Mesenchymal stem cell (in vitro differentiated cells and primary cell): ENCODE results near the gene OR5K2.

Source experiments
- DNase-seq: peaks from one replicate; pipeline ENCODE4 v3.0.0-alpha.2; 2013
- H2AFZ ChIP-seq: one replicate; pipeline ENCODE4 v1.6.1; 2013; ENCODE audit warnings: low read depth, mild to moderate bottlenecking, control low read depth, inconsistent platforms, low read length, moderate library complexity
- H2AK5ac ChIP-seq: 2 replicates; pipeline ENCODE4 v1.6.1; 2013; ENCODE audit warnings: low read length, moderate library complexity, mild to moderate bottlenecking, inconsistent platforms; ENCODE audit not compliant: severe bottlenecking
- H2BK120ac ChIP-seq: one replicate; pipeline ENCODE4 v1.6.1; 2013; ENCODE audit warnings: low read depth, mild to moderate bottlenecking, inconsistent platforms, low read length, moderate library complexity
- H2BK12ac ChIP-seq, 2 experiments: one replicate each; pipeline ENCODE4 v1.6.1; 2013; ENCODE audit warnings: inconsistent platforms in 2 of 2, low read length in 2 of 2, mild to moderate bottlenecking in 2 of 2, moderate library complexity in 2 of 2, control low read depth in 1 of 2
- H2BK15ac ChIP-seq: one replicate; pipeline ENCODE4 v1.6.1; 2013; ENCODE audit warnings: mild to moderate bottlenecking, low read depth, inconsistent platforms; ENCODE audit not compliant: poor library complexity, severe bottlenecking
- H2BK5ac ChIP-seq: 2 replicates; pipeline ENCODE4 v1.6.1; 2013; ENCODE audit warnings: low read depth, mild to moderate bottlenecking, low read length, control low read depth, inconsistent platforms; ENCODE audit not compliant: poor library complexity, severe bottlenecking
- H3K14ac ChIP-seq, 2 experiments: one replicate each; pipeline ENCODE4 v1.6.1; 2013; ENCODE audit warnings: inconsistent platforms in 2 of 2, low read length in 2 of 2, control low read depth in 1 of 2, mild to moderate bottlenecking in 1 of 2, moderate library complexity in 1 of 2
- H3K18ac ChIP-seq, 2 experiments: one replicate each; pipeline ENCODE4 v1.6.1; 2013; ENCODE audit warnings: inconsistent platforms in 2 of 2, low read length in 2 of 2, control low read depth in 1 of 2, low read depth in 1 of 2, mild to moderate bottlenecking in 1 of 2
- H3K23ac ChIP-seq, 2 experiments: one replicate each; pipeline ENCODE4 v1.6.1; 2013; ENCODE audit warnings: inconsistent platforms in 2 of 2, low read length in 2 of 2, mild to moderate bottlenecking in 2 of 2, moderate library complexity in 2 of 2, control low read depth in 1 of 2
- H3K27ac ChIP-seq: 2 replicates; pipeline ENCODE4 v1.5.1; 2013; ENCODE audit warnings: mild to moderate bottlenecking, moderate library complexity, low read length, control low read depth, inconsistent platforms; ENCODE audit not compliant: poor library complexity, severe bottlenecking
- H3K27me3 ChIP-seq, 2 experiments: 2 replicates each; pipeline versions ENCODE4 v1.6.1 to v1.7.0; 2013; ENCODE audit warnings: low read length in 2 of 2, mild to moderate bottlenecking in 2 of 2, moderate library complexity in 2 of 2, control low read depth in 1 of 2, inconsistent platforms in 1 of 2; ENCODE audit not compliant: control insufficient read depth in 1 of 2, insufficient read depth in 1 of 2
- H3K36me3 ChIP-seq, 2 experiments: 2 replicates each; pipeline versions ENCODE4 v1.6.1 to v1.7.0; 2013; ENCODE audit warnings: low read length in 2 of 2, control low read depth in 1 of 2, inconsistent platforms in 1 of 2, low read depth in 1 of 2, mild to moderate bottlenecking in 1 of 2; ENCODE audit not compliant: insufficient read depth in 2 of 2, control insufficient read depth in 1 of 2
- H3K4ac ChIP-seq, 2 experiments: one replicate each; pipeline ENCODE4 v1.6.1; 2013; ENCODE audit warnings: inconsistent platforms in 2 of 2, low read length in 2 of 2, mild to moderate bottlenecking in 2 of 2, moderate library complexity in 2 of 2, control low read depth in 1 of 2, low read depth in 1 of 2
- H3K4me1 ChIP-seq: 2 replicates; pipeline ENCODE4 v1.6.1; 2013; ENCODE audit warnings: low read depth, low read length, control low read depth; ENCODE audit not compliant: control insufficient read depth, insufficient read depth
- H3K4me2 ChIP-seq: 2 replicates; pipeline ENCODE4 v1.6.1; 2013; ENCODE audit warnings: low read length, mild to moderate bottlenecking, inconsistent platforms; ENCODE audit not compliant: poor library complexity, severe bottlenecking
- H3K4me3 ChIP-seq, 2 experiments: 2 replicates each; pipeline versions ENCODE4 v1.5.1 to v1.7.0; 2013; ENCODE audit warnings: low read length in 2 of 2, mild to moderate bottlenecking in 2 of 2, control low read depth in 1 of 2, low read depth in 1 of 2; ENCODE audit not compliant: insufficient read depth in 1 of 2
- H3K79me1 ChIP-seq: replicated peaks from 2 replicates; pipeline ENCODE4 v1.6.1; 2013; ENCODE audit warnings: mild to moderate bottlenecking, control low read depth, low read length, inconsistent platforms; ENCODE audit not compliant: poor library complexity, severe bottlenecking
- H3K9ac ChIP-seq: 2 replicates; pipeline ENCODE4 v1.7.0; 2013; ENCODE audit warnings: mild to moderate bottlenecking, low read length, moderate library complexity
- H3K9me3 ChIP-seq: 2 replicates; pipeline ENCODE4 v1.7.0; 2013; ENCODE audit warnings: mild to moderate bottlenecking, low read length; ENCODE audit not compliant: control insufficient read depth
- H4K8ac ChIP-seq: one replicate; pipeline ENCODE4 v1.6.1; 2013; ENCODE audit warnings: inconsistent platforms, mild to moderate bottlenecking, low read length, moderate library complexity
- H4K91ac ChIP-seq: one replicate; pipeline ENCODE4 v1.6.1; 2013; ENCODE audit warnings: mild to moderate bottlenecking, low read length, inconsistent platforms
- WGBS: methylation state at CpG from one replicate; pipeline ENCODE4 v1.1.7; 2013; ENCODE audit warnings: mixed read lengths; 5-methylcytosine and 5-hydroxymethylcytosine counted together

OR5K2 gene

DNA sequence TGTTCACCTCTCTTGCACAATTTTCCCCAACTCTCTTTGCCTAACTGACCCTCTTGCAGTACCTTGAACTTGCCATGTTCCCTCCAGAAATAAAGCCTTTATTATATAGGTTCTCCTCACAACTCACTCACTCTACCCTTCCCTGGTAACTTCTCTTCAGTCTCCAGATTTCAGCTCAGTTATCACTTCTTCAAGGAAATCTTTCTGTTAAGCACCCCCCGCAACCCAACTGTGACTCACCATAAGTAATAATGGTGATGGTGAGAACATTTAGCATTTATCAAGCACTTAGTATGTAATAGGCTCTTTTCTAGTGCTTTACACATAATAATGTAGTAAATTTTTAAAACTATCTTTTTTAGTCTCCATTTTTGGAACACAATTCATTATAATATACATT is 42.6 kb upstream of the OR5K2 start:
- Histone ChIP-seq H3K4me3 (no peak overlapping the region), H3K4me2 (no peak overlapping the region), H3K4me1 (no peaks in the 10 kb centered on the region), H3K9ac (no peak overlapping the region), H3K9me3 (no peaks in the 10 kb centered on the region), H3K27ac (no peak overlapping the region), H3K14ac (no peak overlapping the region), H3K79me1 (no peaks in the 10 kb centered on the region), H3K23ac (no peak overlapping the region), H4K8ac (no peak overlapping the region), H3K27me3 (no peaks in the 10 kb centered on the region), H2BK15ac (no peak overlapping the region), H4K91ac (no peak overlapping the region), H2BK5ac (no peak overlapping the region), H2AFZ (no peak overlapping the region), H2AK5ac (no peak overlapping the region), H3K36me3 (no peaks in the 10 kb centered on the region), H2BK12ac (no peak overlapping the region), H3K4ac (no peak overlapping the region), H3K18ac (no peak overlapping the region), H2BK120ac (no peak overlapping the region)
- DNase-seq = no peak
- no CpG with 5 or more reads among the region's 1 CpG for WGBS

DNA sequence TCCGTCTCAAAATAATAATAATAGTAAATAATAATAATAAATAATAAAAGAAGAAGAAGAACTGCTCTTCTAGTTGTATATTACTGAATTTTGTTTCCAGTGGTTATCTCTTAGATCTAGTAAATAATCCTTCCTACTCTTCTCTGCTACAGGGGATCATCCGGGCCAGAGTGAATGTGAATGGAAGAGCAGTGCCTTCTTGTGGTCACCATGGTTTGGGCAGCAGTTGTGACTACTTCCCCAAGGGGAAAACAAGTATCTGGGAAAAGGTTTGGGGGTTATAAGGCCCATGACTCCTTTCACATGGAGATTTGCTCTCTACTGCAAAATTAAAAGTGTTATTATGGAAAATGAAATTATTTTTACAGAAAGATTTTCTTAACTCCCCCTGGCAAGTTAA is 39.9 kb upstream of the OR5K2 start:
- Histone ChIP-seq H2BK5ac (no peak overlapping the region), H3K9ac (no peak overlapping the region), H3K79me1 (no peaks in the 10 kb centered on the region), H2BK120ac (no peak overlapping the region), H3K9me3 (peaks cover 3% of the 10 kb centered on the region), H2BK12ac (no peak overlapping the region), H3K4me1 (no peaks in the 10 kb centered on the region), H3K36me3 (no peaks in the 10 kb centered on the region), H3K14ac (no peak overlapping the region), H3K27ac (no peak overlapping the region), H2BK15ac (no peak overlapping the region), H3K23ac (no peak overlapping the region), H4K91ac (no peak overlapping the region), H3K4ac (no peak overlapping the region), H2AK5ac (no peak overlapping the region), H2AFZ (no peak overlapping the region), H3K18ac (no peak overlapping the region), H4K8ac (no peak overlapping the region), H3K4me3 (no peak overlapping the region), H3K4me2 (no peak overlapping the region), H3K27me3 (no peaks in the 10 kb centered on the region)
- no peak for DNase-seq
- WGBS = 100% methylated on average over 1 of the region's 2 CpGs

DNA sequence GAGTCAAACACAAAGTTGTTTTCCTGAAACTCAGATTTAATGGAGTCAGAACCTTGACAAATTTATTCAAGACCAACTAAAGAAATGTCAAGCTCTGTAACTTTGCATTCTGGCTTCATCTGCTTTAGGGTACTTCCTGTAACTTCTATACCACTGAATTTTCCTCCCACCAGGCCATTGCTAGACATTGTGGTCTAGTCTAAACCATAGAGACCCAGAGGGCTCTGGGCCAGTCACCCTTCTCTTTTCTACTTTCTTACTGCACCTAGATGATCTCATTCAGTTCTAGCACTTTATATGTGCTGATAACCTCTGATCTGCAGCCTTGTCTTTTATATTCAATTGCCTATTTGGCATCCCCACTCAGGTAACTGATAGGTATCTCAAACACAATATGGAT is 37.3 kb upstream of the OR5K2 start:
- Histone ChIP-seq H2BK5ac (no peak overlapping the region), H2AFZ (no peak overlapping the region), H3K79me1 (no peaks in the 10 kb centered on the region), H3K4me1 (no peaks in the 10 kb centered on the region), H3K14ac (no peak overlapping the region), H2BK120ac (no peak overlapping the region), H3K27me3 (no peaks in the 10 kb centered on the region), H3K36me3 (no peaks in the 10 kb centered on the region), H3K23ac (no peak overlapping the region), H2BK15ac (no peak overlapping the region), H3K18ac (no peak overlapping the region), H2BK12ac (no peak overlapping the region), H3K27ac (no peak overlapping the region), H3K9me3 (peaks cover 3% of the 10 kb centered on the region), H3K4me3 (no peak overlapping the region), H4K8ac (no peak overlapping the region), H3K9ac (no peak overlapping the region), H2AK5ac (no peak overlapping the region), H3K4ac (no peak overlapping the region), H4K91ac (no peak overlapping the region), H3K4me2 (no peak overlapping the region)
- no peak for DNase-seq

DNA sequence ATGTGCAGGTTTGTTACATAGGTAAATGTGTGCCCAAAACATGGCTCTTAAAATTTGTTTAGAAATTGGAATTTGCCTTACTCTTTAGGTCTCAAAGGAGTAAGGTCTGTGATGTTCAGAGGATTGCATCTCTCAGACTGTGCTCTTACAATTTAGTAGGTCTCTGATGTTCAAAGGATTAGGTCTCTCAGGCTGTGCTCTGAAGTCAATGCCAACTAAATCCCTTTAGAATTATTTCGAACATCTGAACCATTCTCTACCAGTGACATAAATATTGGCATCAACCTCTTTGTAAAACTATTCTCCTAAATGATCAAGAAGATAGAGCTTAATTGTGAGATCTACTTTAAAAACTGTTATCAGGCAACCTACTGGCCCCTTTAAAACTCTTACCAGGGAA is 34.6 kb upstream of the OR5K2 start, which contains the start of gene OR5K1:
Gene OR5K1, plus strand, starts transcription at position 301 of the 400 bp plus-strand sequence. CDS start 6,376 bp downstream, outside the sequence.
- Histone ChIP-seq H4K91ac (no peak within 1 kb of the TSS), H3K23ac (no peak within 1 kb of the TSS), H3K9me3 (peaks cover 3% of the 10 kb centered on the region), H2AK5ac (no peak within 1 kb of the TSS), H3K27ac (no peak within 1 kb of the TSS), H3K4me2 (no peak within 1 kb of the TSS), H2BK5ac (no peak within 1 kb of the TSS), H3K4me1 (no peaks in the 10 kb centered on the region), H3K79me1 (no peaks in the 10 kb centered on the region), H2BK120ac (no peak within 1 kb of the TSS), H2AFZ (no peak within 1 kb of the TSS), H3K9ac (no peak within 1 kb of the TSS), H2BK12ac (no peak within 1 kb of the TSS), H3K18ac (no peak within 1 kb of the TSS), H3K4me3 (no peak within 1 kb of the TSS), H3K36me3 (no peaks in the 10 kb centered on the region), H4K8ac (no peak within 1 kb of the TSS), H3K27me3 (no peaks in the 10 kb centered on the region), H3K14ac (no peak within 1 kb of the TSS), H2BK15ac (no peak within 1 kb of the TSS), H3K4ac (no peak within 1 kb of the TSS)
- WGBS = 50% methylated on average over 1 of the region's 1 CpG
- no peak for DNase-seq
